DND-41 (cell line): ENCODE data around the gene CADPS.

Experiments used
- ATAC-seq: fragments of 200-7000 bp; cut with Tn5 transposase; 3 replicates; pipeline ENCODE4 v1.9.1; 2021; ENCODE audit warnings: low read depth; ENCODE audit not compliant: insufficient read depth
- DNase-seq: peaks from one replicate; pipeline ENCODE4 v3.0.0-alpha.2; 2020
- H2AFZ ChIP-seq: 2 replicates; pipeline ENCODE4 v1.6.0; 2012; ENCODE audit warnings: low read depth, low read length
- H3K27ac ChIP-seq: 2 replicates; pipeline ENCODE4 v1.5.1; 2012; ENCODE audit warnings: low read length, inconsistent platforms
- H3K27me3 ChIP-seq: fragments of 200-600 bp; sonication (generic); 2 replicates; pipeline ENCODE4 v1.6.0; 2012; ENCODE audit warnings: low read length, mild to moderate bottlenecking, inconsistent platforms; ENCODE audit not compliant: insufficient read depth, poor library complexity
- H3K36me3 ChIP-seq: 2 replicates; pipeline ENCODE4 v1.5.1; 2012; ENCODE audit warnings: low read length, inconsistent platforms; ENCODE audit not compliant: insufficient read depth
- H3K4me1 ChIP-seq: 2 replicates; pipeline ENCODE4 v1.5.1; 2012; ENCODE audit warnings: mild to moderate bottlenecking, low read length; ENCODE audit not compliant: insufficient read depth
- H3K4me2 ChIP-seq: 2 replicates; pipeline ENCODE4 v1.6.0; 2012; ENCODE audit warnings: mild to moderate bottlenecking, moderate library complexity, low read length, inconsistent platforms; ENCODE audit not compliant: insufficient read depth
- H3K4me3 ChIP-seq, 2 experiments: fragments of 200-600 bp in 1 of 2; shearing (Covaris generic) in 1 of 2; 2 replicates each; pipeline ENCODE4 v1.5.1; 2012 to 2016; ENCODE audit warnings: inconsistent platforms in 2 of 2, low read length in 2 of 2, mild to moderate bottlenecking in 2 of 2, low read depth in 1 of 2, moderate library complexity in 1 of 2
- H3K79me2 ChIP-seq: 2 replicates; pipeline ENCODE4 v1.6.0; 2012; ENCODE audit warnings: low read length, inconsistent platforms; ENCODE audit not compliant: insufficient read depth
- H3K9ac ChIP-seq: 2 replicates; pipeline ENCODE4 v1.6.0; 2012; ENCODE audit warnings: low read depth, mild to moderate bottlenecking, inconsistent platforms, low read length, moderate library complexity
- H3K9me3 ChIP-seq: 2 replicates; pipeline ENCODE4 v1.5.1; 2012; ENCODE audit warnings: low read length, moderate library complexity, mild to moderate bottlenecking, inconsistent platforms; ENCODE audit not compliant: insufficient read depth, severe bottlenecking
- H4K20me1 ChIP-seq: 2 replicates; pipeline ENCODE4 v1.6.0; 2012; ENCODE audit warnings: low read length; ENCODE audit not compliant: insufficient read depth
- CTCF ChIP-seq: IDR thresholded peaks from 2 replicates; pipeline ENCODE4 v1.5.1; 2012; ENCODE audit warnings: borderline replicate concordance, low read length, moderate library complexity, mild to moderate bottlenecking; ENCODE audit not compliant: poor library complexity, severe bottlenecking; ENCODE audit errors: extremely low read depth
- EZH2 ChIP-seq: IDR thresholded peaks from 3 replicates; pipeline ENCODE4 v1.6.1; 2012; ENCODE audit warnings: borderline replicate concordance, low read depth, mild to moderate bottlenecking, moderate library complexity, low read length, inconsistent platforms; ENCODE audit not compliant: severe bottlenecking

Gene CADPS

DNA sequence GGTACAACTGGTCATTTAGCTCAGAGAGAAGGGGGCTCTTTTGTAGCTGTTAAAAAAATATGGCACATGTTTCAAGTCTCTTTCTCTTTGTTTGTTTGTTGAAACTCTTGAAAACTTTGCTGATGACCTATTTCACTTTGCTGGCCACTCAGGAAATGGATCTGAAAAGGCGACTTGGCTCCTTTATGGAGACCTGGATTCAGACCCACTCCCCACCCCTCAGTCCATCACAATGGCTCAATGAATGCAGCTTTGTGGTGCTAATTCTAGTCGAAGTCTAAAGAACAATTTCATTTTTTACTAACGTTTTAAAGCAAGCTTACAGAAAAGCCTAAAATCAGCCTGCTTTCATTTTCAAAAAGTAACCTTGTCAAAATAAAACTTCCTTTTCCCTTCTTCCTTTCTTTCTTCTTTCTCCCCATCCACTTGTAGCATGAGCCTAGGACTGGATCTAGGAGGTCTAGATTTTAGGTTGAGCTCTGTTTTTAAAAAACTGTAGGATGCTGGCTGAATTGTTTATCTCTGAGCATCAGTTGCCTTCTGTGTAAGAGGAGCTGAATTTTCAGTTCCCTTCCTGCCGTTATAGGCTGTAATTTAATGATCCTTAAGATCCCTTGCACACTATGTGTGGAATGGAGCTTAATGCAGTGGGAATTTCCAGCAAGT lies 336.4 kb downstream of the CADPS start:
- H3K9me3 ChIP-seq = no peaks in the 10 kb centered on the region
- no peak overlapping the region for H3K4me3 ChIP-seq
- H4K20me1 ChIP-seq = no peaks in the 10 kb centered on the region
- no peak overlapping the region for H3K4me2 ChIP-seq
- no peaks in the 10 kb centered on the region for H3K36me3 ChIP-seq
- H3K27me3 ChIP-seq = no peaks in the 10 kb centered on the region
- H3K27ac ChIP-seq = no peak overlapping the region
- H3K9ac ChIP-seq = no peak overlapping the region
- no peak for TF ChIP-seq CTCF
- TF ChIP-seq EZH2 = no peak
- ATAC-seq (no peak), DNase-seq (no peak)
- no peak overlapping the region for H2AFZ ChIP-seq
- H3K4me1 ChIP-seq = no peaks in the 10 kb centered on the region
- no peaks in the 10 kb centered on the region for H3K79me2 ChIP-seq

GRCh38 chr3:62534326-62534725 lies 340.9 kb downstream of the CADPS start:
- H3K4me1 ChIP-seq = no peaks in the 10 kb centered on the region
- H3K27ac ChIP-seq = no peak overlapping the region
- no peak for ATAC-seq
- H3K4me3 ChIP-seq = no peak overlapping the region
- no peaks in the 10 kb centered on the region for H3K36me3 ChIP-seq
- H3K9ac ChIP-seq = no peak overlapping the region
- H3K4me2 ChIP-seq = no peak overlapping the region
- H3K27me3 ChIP-seq = no peaks in the 10 kb centered on the region
- H3K9me3 ChIP-seq = no peaks in the 10 kb centered on the region
- DNase-seq = no peak
- TF ChIP-seq EZH2 (no peak), CTCF (no peak)
- no peaks in the 10 kb centered on the region for H3K79me2 ChIP-seq
- no peak overlapping the region for H2AFZ ChIP-seq
- H4K20me1 ChIP-seq = no peaks in the 10 kb centered on the region

- no peak for ATAC-seq
- H3K9ac ChIP-seq = no peak overlapping the region
- DNase-seq = no peak
- no peak for TF ChIP-seq CTCF
- TF ChIP-seq EZH2 = no peak
- H3K27me3 ChIP-seq = no peaks in the 10 kb centered on the region
- H3K36me3 ChIP-seq = no peaks in the 10 kb centered on the region
- no peak overlapping the region for H3K4me3 ChIP-seq
- no peaks in the 10 kb centered on the region for H3K79me2 ChIP-seq
- H3K4me1 ChIP-seq = no peaks in the 10 kb centered on the region
- no peak overlapping the region for H3K4me2 ChIP-seq
- no peaks in the 10 kb centered on the region for H3K9me3 ChIP-seq
- H2AFZ ChIP-seq = no peak overlapping the region
- H4K20me1 ChIP-seq = no peaks in the 10 kb centered on the region
- H3K27ac ChIP-seq = no peak overlapping the region
Observed at GRCh38 chr3:62532796-62533195, 342.4 kb downstream of the CADPS start.
